ENCODE data around the gene IQGAP3. TPM values are rescaled to one million over a fixed set of nuclear protein-coding genes. Genes with fewer than 3 reads are reported as not detected.

IQGAP3 gene, protein sequence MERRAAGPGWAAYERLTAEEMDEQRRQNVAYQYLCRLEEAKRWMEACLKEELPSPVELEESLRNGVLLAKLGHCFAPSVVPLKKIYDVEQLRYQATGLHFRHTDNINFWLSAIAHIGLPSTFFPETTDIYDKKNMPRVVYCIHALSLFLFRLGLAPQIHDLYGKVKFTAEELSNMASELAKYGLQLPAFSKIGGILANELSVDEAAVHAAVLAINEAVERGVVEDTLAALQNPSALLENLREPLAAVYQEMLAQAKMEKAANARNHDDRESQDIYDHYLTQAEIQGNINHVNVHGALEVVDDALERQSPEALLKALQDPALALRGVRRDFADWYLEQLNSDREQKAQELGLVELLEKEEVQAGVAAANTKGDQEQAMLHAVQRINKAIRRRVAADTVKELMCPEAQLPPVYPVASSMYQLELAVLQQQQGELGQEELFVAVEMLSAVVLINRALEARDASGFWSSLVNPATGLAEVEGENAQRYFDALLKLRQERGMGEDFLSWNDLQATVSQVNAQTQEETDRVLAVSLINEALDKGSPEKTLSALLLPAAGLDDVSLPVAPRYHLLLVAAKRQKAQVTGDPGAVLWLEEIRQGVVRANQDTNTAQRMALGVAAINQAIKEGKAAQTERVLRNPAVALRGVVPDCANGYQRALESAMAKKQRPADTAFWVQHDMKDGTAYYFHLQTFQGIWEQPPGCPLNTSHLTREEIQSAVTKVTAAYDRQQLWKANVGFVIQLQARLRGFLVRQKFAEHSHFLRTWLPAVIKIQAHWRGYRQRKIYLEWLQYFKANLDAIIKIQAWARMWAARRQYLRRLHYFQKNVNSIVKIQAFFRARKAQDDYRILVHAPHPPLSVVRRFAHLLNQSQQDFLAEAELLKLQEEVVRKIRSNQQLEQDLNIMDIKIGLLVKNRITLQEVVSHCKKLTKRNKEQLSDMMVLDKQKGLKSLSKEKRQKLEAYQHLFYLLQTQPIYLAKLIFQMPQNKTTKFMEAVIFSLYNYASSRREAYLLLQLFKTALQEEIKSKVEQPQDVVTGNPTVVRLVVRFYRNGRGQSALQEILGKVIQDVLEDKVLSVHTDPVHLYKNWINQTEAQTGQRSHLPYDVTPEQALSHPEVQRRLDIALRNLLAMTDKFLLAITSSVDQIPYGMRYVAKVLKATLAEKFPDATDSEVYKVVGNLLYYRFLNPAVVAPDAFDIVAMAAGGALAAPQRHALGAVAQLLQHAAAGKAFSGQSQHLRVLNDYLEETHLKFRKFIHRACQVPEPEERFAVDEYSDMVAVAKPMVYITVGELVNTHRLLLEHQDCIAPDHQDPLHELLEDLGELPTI (N-terminal part only)
- total RNA-seq = 4.3 and 18.7 TPM in 2 replicates

DNA sequence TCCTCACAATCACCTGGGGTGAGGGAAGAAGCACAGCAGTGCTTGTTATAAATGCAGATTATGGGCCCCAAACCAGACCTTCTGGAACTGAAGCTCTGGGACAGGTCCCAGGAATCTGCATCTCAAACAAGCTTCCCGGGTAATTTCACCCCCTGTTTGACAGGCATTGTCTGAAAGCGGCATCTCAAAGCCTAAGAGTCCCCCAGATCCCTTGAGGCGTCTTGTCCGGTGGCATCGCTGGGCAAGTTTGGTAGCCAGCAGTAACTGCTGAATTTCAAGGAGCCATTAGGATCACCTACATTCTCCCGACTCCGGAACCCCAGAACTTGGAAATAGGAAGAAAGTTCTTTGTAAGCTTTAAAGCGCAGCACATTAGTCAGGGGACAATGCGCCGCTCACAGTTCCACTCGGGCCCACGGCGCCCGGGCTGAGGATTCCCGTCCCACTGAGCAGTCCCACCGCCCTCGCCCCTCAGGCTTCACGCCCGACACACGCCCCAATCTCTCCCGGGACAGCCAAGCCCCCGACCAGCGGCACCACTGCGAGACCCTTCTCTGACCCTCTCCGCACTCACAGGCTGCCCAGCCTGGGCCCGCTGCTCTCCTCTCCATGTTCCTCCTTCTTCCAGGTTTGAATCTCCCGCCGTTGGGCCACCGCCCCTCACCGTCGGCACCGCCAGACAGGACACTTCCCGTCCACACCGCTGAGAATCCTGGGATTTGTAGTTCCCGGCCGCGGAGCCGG is at the start of gene IQGAP3:
Gene IQGAP3, minus strand, starts transcription at position 647 of the 744 bp plus-strand sequence. Its CDS starts 36 bp downstream, at position 611.

GRCh38 chr1:156618853-156619581 is 46.7 kb upstream of the IQGAP3 start, which contains the start of gene HAPLN2:
TSS of gene HAPLN2 (plus strand) at chr1:156619415. CDS start at chr1:156623491, 4,076 bp downstream.

GRCh38 chr1:156601122-156601830 is 28.9 kb upstream of the IQGAP3 start, which contains the start of gene GPATCH4:
TSS of gene GPATCH4 (minus strand) at chr1:156601479.

DNA sequence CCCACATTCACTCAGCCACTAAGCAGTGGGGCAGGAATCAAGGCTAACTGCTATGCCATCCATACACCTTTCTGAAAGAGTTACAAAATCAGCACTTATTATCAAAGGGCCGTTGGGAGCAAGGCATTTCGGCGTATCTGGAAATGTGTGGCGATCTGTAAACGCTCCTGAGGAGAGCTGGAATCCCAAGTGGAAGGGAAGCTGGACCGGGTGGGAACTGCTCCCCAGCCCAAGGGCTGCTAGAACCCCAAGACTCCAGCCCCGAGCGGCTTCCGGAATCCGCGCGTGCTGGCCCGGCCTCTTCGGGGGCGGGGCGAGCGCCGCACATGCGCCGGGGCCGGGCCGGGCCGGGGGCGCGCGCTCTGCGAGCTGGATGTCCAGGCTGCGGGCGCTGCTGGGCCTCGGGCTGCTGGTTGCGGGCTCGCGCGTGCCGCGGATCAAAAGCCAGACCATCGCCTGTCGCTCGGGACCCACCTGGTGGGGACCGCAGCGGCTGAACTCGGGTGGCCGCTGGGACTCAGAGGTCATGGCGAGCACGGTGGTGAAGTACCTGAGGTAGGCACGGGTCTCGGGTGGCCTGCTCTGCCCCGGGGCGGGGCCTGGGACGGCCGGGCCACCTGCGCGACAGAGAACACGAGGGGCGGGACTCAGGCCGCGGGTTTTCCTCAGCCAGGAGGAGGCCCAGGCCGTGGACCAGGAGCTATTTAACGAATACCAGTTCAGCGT is 19.2 kb upstream of the IQGAP3 start, which contains the start of gene NAXE:
Gene NAXE, plus strand, starts transcription at position 345 of the 726 bp plus-strand sequence. Its CDS starts 29 bp downstream, at position 374.

GRCh38 chr1:156579472-156579871 is 7.1 kb upstream of the IQGAP3 start, which contains the start of gene TTC24:
TSS of gene TTC24 (plus strand) at chr1:156579723. CDS start at chr1:156581365, 1,642 bp downstream.

GRCh38 chr1:156500543-156500792 is 71.9 kb downstream of the IQGAP3 start, which contains the start of gene MEF2D:
TSS of gene MEF2D (minus strand) at chr1:156500775. CDS start at chr1:156483292, 17,483 bp downstream.

Small RNA genes lying within 50 kb of the gene (small RNA-seq; reads per million reads assigned to genes)
- not detected for gene RF00019

Other genes starting within 250 kb of the IQGAP3 start
- gene CCT3, start 234.3 kb downstream of the IQGAP3 start, total RNA-seq = 247 and 271 TPM in 2 replicates
- not detected in 2 replicates for gene TSACC, start 234.0 kb downstream of the IQGAP3 start, total RNA-seq
- 0.39 TPM in 1 of 2 replicates, not detected in the other for gene RHBG, start 203.4 kb downstream of the IQGAP3 start, total RNA-seq
- 15.3 and 20.8 TPM in 2 replicates for gene MEF2D, start 71.8 kb downstream of the IQGAP3 start, total RNA-seq
- gene TTC24, start 7.2 kb upstream of the IQGAP3 start, total RNA-seq = not detected in 2 replicates
- 35.7 and 82.3 TPM in 2 replicates for gene NAXE, start 19.2 kb upstream of the IQGAP3 start, total RNA-seq
- gene GPATCH4, start 28.9 kb upstream of the IQGAP3 start, total RNA-seq = 5.9 and 18.8 TPM in 2 replicates
- not detected in 2 replicates for gene HAPLN2, start 46.9 kb upstream of the IQGAP3 start, total RNA-seq
- under 0.01 TPM in 1 of 2 replicates, not detected in the other for gene BCAN, start 69.6 kb upstream of the IQGAP3 start, total RNA-seq
- 0.65 and 2.7 TPM in 2 replicates for gene NES, start 104.8 kb upstream of the IQGAP3 start, total RNA-seq
- gene CRABP2, start 133.0 kb upstream of the IQGAP3 start, total RNA-seq = 129 and 609 TPM in 2 replicates
- gene METTL25B, start 155.9 kb upstream of the IQGAP3 start, total RNA-seq = 14.5 and 20.4 TPM in 2 replicates
- gene ISG20L2, start 156.2 kb upstream of the IQGAP3 start, total RNA-seq = 31.1 and 34.2 TPM in 2 replicates
- gene MRPL24, start 168.5 kb upstream of the IQGAP3 start, total RNA-seq = 11.8 and 26.8 TPM in 2 replicates
- 148 and 194 TPM in 2 replicates for gene HDGF, start 179.1 kb upstream of the IQGAP3 start, total RNA-seq
- gene PRCC, start 195.0 kb upstream of the IQGAP3 start, total RNA-seq = 21.2 and 34.5 TPM in 2 replicates
- 1.2 TPM in 1 of 2 replicates, not detected in the other for gene SH2D2A, start 244.3 kb upstream of the IQGAP3 start, total RNA-seq

Data from placental epithelial cell (primary cell).